SK-N-SH (cell line): ENCODE measurements around the gene IQCE.

Source experiments
- EZH2phosphoT487 ChIP-seq: fragments of 200-600 bp; sonication (generic); IDR thresholded peaks from 2 replicates; pipeline ENCODE4 v1.6.1; 2017; ENCODE audit warnings: low read depth, mixed run types, mild to moderate bottlenecking, antibody characterized with exemption, moderate library complexity, borderline replicate concordance
- POLR2AphosphoS5 ChIP-seq: IDR thresholded peaks from 2 replicates; pipeline ENCODE4 v1.6.1; 2012; ENCODE audit warnings: low read depth, low read length
- RAD21 ChIP-seq: IDR thresholded peaks from 2 replicates; pipeline ENCODE4 v1.6.1; 2012; ENCODE audit warnings: mild to moderate bottlenecking, low read length
- SIN3A ChIP-seq: IDR thresholded peaks from 2 replicates; pipeline ENCODE4 v1.6.1; 2012; ENCODE audit warnings: low read depth, mild to moderate bottlenecking, low read length, moderate library complexity, borderline replicate concordance
- TF ChIP-seq, protein P1 (sequence below): fragments of 200-600 bp; sonication (generic); IDR thresholded peaks from 2 replicates; pipeline ENCODE4 v1.6.1; 2017; ENCODE audit warnings: antibody characterized with exemption, mild to moderate bottlenecking, moderate library complexity
- TF ChIP-seq, protein P2 (sequence below): IDR thresholded peaks from 2 replicates; pipeline ENCODE4 v1.6.1; 2012; ENCODE audit warnings: mild to moderate bottlenecking, low read depth, low read length, moderate library complexity
- TF ChIP-seq, protein P3 (sequence below): fragments of 150-350 bp; IDR thresholded peaks from 2 replicates; pipeline ENCODE4 v1.6.1; 2017; ENCODE audit warnings: antibody characterized with exemption, low read length, low read depth, borderline replicate concordance
- TF ChIP-seq, protein P4 (sequence below): IDR thresholded peaks from 2 replicates; pipeline ENCODE4 v1.4.0; 2012; ENCODE audit warnings: low read depth, borderline replicate concordance
- TF ChIP-seq, protein P5 (sequence below): IDR thresholded peaks from 2 replicates; pipeline ENCODE4; 2012

DNA sequence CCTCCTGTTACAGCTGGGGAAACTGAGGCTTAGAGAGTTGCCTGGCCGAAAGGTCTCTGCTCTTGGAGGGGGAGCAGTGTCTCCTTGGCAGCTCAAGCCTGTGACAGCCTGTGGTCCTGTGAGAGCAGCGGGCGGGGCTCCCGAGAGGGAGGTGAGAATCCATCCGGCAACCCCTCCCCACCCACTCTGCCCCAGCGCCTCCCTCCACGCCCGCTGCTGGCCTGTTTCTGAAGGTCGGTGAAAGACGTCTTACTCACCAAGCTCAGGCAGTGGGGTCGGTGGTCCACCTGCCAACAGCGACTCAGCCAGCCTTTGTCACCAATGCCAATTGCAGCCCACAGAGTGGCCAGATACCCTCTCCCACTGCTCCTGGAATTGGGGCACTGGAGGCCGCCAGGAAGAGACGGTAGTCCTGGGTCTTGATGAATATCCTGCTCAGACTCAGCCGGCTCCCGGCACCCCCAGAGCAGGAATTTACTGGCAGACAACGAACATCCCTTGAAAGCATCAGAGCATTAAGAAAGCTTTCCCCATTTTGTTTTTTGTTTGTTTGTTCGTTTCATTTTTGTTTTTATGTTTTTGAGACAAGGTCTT lies 65.6 kb downstream of the IQCE start:
- TF ChIP-seq POLR2AphosphoS5: no peak
- TF ChIP-seq, protein P1, sequence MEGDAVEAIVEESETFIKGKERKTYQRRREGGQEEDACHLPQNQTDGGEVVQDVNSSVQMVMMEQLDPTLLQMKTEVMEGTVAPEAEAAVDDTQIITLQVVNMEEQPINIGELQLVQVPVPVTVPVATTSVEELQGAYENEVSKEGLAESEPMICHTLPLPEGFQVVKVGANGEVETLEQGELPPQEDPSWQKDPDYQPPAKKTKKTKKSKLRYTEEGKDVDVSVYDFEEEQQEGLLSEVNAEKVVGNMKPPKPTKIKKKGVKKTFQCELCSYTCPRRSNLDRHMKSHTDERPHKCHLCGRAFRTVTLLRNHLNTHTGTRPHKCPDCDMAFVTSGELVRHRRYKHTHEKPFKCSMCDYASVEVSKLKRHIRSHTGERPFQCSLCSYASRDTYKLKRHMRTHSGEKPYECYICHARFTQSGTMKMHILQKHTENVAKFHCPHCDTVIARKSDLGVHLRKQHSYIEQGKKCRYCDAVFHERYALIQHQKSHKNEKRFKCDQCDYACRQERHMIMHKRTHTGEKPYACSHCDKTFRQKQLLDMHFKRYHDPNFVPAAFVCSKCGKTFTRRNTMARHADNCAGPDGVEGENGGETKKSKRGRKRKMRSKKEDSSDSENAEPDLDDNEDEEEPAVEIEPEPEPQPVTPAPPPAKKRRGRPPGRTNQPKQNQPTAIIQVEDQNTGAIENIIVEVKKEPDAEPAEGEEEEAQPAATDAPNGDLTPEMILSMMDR: no peak
- TF ChIP-seq, protein P2, sequence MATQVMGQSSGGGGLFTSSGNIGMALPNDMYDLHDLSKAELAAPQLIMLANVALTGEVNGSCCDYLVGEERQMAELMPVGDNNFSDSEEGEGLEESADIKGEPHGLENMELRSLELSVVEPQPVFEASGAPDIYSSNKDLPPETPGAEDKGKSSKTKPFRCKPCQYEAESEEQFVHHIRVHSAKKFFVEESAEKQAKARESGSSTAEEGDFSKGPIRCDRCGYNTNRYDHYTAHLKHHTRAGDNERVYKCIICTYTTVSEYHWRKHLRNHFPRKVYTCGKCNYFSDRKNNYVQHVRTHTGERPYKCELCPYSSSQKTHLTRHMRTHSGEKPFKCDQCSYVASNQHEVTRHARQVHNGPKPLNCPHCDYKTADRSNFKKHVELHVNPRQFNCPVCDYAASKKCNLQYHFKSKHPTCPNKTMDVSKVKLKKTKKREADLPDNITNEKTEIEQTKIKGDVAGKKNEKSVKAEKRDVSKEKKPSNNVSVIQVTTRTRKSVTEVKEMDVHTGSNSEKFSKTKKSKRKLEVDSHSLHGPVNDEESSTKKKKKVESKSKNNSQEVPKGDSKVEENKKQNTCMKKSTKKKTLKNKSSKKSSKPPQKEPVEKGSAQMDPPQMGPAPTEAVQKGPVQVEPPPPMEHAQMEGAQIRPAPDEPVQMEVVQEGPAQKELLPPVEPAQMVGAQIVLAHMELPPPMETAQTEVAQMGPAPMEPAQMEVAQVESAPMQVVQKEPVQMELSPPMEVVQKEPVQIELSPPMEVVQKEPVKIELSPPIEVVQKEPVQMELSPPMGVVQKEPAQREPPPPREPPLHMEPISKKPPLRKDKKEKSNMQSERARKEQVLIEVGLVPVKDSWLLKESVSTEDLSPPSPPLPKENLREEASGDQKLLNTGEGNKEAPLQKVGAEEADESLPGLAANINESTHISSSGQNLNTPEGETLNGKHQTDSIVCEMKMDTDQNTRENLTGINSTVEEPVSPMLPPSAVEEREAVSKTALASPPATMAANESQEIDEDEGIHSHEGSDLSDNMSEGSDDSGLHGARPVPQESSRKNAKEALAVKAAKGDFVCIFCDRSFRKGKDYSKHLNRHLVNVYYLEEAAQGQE: no peak
- TF ChIP-seq, protein P3, sequence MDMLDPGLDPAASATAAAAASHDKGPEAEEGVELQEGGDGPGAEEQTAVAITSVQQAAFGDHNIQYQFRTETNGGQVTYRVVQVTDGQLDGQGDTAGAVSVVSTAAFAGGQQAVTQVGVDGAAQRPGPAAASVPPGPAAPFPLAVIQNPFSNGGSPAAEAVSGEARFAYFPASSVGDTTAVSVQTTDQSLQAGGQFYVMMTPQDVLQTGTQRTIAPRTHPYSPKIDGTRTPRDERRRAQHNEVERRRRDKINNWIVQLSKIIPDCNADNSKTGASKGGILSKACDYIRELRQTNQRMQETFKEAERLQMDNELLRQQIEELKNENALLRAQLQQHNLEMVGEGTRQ: no peak
- no peak for TF ChIP-seq SIN3A
- no peak for TF ChIP-seq EZH2phosphoT487
- TF ChIP-seq, protein P4, sequence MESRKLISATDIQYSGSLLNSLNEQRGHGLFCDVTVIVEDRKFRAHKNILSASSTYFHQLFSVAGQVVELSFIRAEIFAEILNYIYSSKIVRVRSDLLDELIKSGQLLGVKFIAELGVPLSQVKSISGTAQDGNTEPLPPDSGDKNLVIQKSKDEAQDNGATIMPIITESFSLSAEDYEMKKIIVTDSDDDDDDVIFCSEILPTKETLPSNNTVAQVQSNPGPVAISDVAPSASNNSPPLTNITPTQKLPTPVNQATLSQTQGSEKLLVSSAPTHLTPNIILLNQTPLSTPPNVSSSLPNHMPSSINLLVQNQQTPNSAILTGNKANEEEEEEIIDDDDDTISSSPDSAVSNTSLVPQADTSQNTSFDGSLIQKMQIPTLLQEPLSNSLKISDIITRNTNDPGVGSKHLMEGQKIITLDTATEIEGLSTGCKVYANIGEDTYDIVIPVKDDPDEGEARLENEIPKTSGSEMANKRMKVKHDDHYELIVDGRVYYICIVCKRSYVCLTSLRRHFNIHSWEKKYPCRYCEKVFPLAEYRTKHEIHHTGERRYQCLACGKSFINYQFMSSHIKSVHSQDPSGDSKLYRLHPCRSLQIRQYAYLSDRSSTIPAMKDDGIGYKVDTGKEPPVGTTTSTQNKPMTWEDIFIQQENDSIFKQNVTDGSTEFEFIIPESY: no peak
- TF ChIP-seq, protein P5, sequence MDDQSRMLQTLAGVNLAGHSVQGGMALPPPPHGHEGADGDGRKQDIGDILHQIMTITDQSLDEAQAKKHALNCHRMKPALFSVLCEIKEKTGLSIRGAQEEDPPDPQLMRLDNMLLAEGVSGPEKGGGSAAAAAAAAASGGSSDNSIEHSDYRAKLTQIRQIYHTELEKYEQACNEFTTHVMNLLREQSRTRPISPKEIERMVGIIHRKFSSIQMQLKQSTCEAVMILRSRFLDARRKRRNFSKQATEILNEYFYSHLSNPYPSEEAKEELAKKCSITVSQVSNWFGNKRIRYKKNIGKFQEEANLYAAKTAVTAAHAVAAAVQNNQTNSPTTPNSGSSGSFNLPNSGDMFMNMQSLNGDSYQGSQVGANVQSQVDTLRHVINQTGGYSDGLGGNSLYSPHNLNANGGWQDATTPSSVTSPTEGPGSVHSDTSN: no peak
- TF ChIP-seq RAD21: no peak
